NT2/D1 (cell line): Measurements from ENCODE around the gene PUS7L.

Experiments
- SUZ12 ChIP-seq: IDR thresholded peaks from 2 replicates; pipeline ENCODE4 v1.6.1; 2011; ENCODE audit not compliant: insufficient read length, insufficient read depth; ENCODE audit errors: extremely low read depth
- YY1 ChIP-seq: IDR thresholded peaks from 2 replicates; pipeline ENCODE4 v1.6.1; 2011; ENCODE audit not compliant: insufficient read length, insufficient read depth
- ZNF274 ChIP-seq: IDR thresholded peaks from 2 replicates; pipeline ENCODE4 v1.6.1; 2011; ENCODE audit warnings: mild to moderate bottlenecking, low read depth, low read length

DNA sequence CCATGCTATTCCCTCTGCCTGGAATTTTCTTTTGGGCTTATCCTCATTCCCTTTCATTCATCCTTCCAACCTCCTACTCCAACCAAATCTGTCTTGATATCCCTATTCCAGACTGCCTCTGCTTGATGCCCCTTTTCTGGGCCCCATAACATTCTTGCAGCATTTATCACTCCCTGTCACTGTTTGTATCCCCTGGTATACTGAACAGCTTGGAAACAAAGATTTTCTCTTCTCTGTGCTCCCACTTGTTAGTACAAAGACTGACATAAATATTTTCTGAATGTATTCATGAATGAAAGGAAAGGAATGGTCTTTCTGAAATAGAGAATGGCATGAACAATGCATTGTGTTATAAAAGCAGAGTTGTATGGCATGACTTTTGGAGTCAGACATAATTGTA, 7.7 kb upstream of the PUS7L start:
- TF ChIP-seq YY1 (no peak), ZNF274 (no peak), SUZ12 (no peak)
